ENCODE data around the gene NDUFA8. TPM values are rescaled to one million over a fixed set of nuclear protein-coding genes. Genes with fewer than 3 reads are reported as not detected.

NDUFA8 gene
- total RNA-seq, 1 experiment from 2014 or later: 105 TPM

GRCh38 chr9:122096620-122097415 is 62.8 kb downstream of the NDUFA8 start:
- ChIA-PET POLR2A (ENCODE audit: low non-redundant PET) (no interaction called here), CTCF (interaction anchor here (2.1 kb wide), 1 partner anchor 254 kb away, joined by 14 read pairs; no protein-coding TSS in a partner anchor)
- BruUV-seq (replicated peaks): no TSS peak
- no peak for TF ChIP-seq EZH2 (IDR thresholded peaks at IDR 0.05; ENCODE audit: borderline replicate concordance, low read depth, low read length, poor library complexity, severe bottlenecking)
- TF ChIP-seq CTCF (conservative IDR thresholded peaks at IDR 0.05; ENCODE audit: low read depth, low read length): no peak
- intact Hi-C loops (cut with micrococcal nuclease; ENCODE audit: unreplicated experiment): no loop called here
- Histone ChIP-seq H3K4me1 (ENCODE audit: insufficient read depth, low read length, poor library complexity, severe bottlenecking) (peaks cover 4% of the 10 kb centered on the region), H3K9me3 (ENCODE audit: low read depth, low read length, poor library complexity, severe bottlenecking) (no peaks in the 10 kb centered on the region), H3K4me3 (ENCODE audit: low read depth, low read length, poor library complexity, severe bottlenecking) (no peak overlapping the region), H3K27ac (ENCODE audit: low read depth, low read length, poor library complexity, severe bottlenecking) (no peak overlapping the region), H3K27me3 (replicated peaks; ENCODE audit: insufficient read depth, low read depth, low read length, poor library complexity) (no peaks in the 10 kb centered on the region), H3K36me3 (ENCODE audit: insufficient read depth, low read length, poor library complexity, severe bottlenecking) (no peaks in the 10 kb centered on the region)
- DNase-seq (ENCODE audit: low spot score): no peak

- DNase-seq (ENCODE audit: low spot score): peak; percentile 78
- Histone ChIP-seq H3K27me3 (replicated peaks; ENCODE audit: insufficient read depth, low read depth, low read length, poor library complexity) (no peaks in the 10 kb centered on the region), H3K9me3 (ENCODE audit: low read depth, low read length, poor library complexity, severe bottlenecking) (no peaks in the 10 kb centered on the region), H3K4me3 (ENCODE audit: low read depth, low read length, poor library complexity, severe bottlenecking) (no peak overlapping the region), H3K27ac (ENCODE audit: low read depth, low read length, poor library complexity, severe bottlenecking) (no peak overlapping the region), H3K4me1 (ENCODE audit: insufficient read depth, low read length, poor library complexity, severe bottlenecking) (peaks cover 4% of the 10 kb centered on the region), H3K36me3 (ENCODE audit: insufficient read depth, low read length, poor library complexity, severe bottlenecking) (no peaks in the 10 kb centered on the region)
- POLR2A ChIA-PET (ENCODE audit: low non-redundant PET): no interaction called here
- CTCF ChIA-PET: interaction anchor here (0.6 to 2.1 kb wide), 2 partner anchors 170 to 255 kb away, joined by 3 to 14 read pairs; no protein-coding TSS in a partner anchor
- intact Hi-C loops (cut with micrococcal nuclease; ENCODE audit: unreplicated experiment): no loop called here
- no peak for TF ChIP-seq EZH2 (IDR thresholded peaks at IDR 0.05; ENCODE audit: borderline replicate concordance, low read depth, low read length, poor library complexity, severe bottlenecking)
- TF ChIP-seq CTCF (conservative IDR thresholded peaks at IDR 0.05; ENCODE audit: low read depth, low read length): peak; percentile 85
- BruUV-seq (replicated peaks): no TSS peak
These were observed 64.4 kb downstream of the NDUFA8 start for GRCh38 chr9:122095010-122095767.

Small RNA genes within 50 kb of the gene (microRNA-seq; reads per million reads assigned to microRNA genes)
- gene MIR4478: not detected

Other genes starting within 250 kb of the NDUFA8 start
- gene TTLL11, start 66.5 kb downstream of the NDUFA8 start, total RNA-seq (2021): 3.0 and 5.4 TPM in 2 replicates
- gene MORN5, start 129 bp upstream of the NDUFA8 start, total RNA-seq (2021): not detected in 2 replicates
- gene LHX6, start 69.2 kb upstream of the NDUFA8 start, total RNA-seq (2021): not detected in 2 replicates
- gene RBM18, start 105.1 kb upstream of the NDUFA8 start, total RNA-seq (2021): 29.3 and 30.8 TPM in 2 replicates
- 35.0 and 44.9 TPM in 2 replicates for gene MRRF, start 105.1 kb upstream of the NDUFA8 start, total RNA-seq (2021)
- not detected in 2 replicates for gene PTGS1, start 211.2 kb upstream of the NDUFA8 start, total RNA-seq (2021)